Measurements from ENCODE around the gene TMED8.

DNA sequence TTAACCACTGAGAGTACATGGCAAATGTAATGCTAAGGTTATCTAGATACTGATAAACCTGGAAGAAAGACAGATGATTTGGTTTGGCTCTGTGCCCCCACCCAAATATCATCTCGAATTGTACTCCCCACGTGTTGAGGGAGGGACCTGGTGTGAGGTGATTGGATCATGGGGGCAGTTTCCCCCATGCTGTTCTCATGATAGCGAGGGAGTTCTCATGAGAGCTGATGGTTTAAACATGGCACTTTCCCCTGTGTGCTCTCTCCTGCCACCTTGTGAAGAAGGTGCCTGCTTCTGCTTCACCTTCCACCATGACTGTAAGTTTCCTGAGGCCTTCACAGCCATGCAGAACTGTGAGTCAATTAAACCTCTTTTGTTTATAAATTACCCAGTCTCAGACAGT, 32.2 kb upstream of the TMED8 start:
- TF ChIP-seq EZH2phosphoT487 (IDR thresholded peaks at IDR 0.05; ENCODE audit: borderline replicate concordance, low read length) (no peak), CTCF (IDR thresholded peaks at IDR 0.05; ENCODE audit: low read depth, low read length, poor library complexity, severe bottlenecking) (peak; percentile 45)
